Measurements from ENCODE around the gene TNS1. TPM values are rescaled to one million over a fixed set of nuclear protein-coding genes. Genes with fewer than 3 reads are reported as not detected.
A peak's percentile ranks its signal among the peaks of the same experiment; 100 is the strongest.

Gene TNS1
- total RNA-seq, 2 donors from 2014 or later, result 168 to 174 TPM

DNA sequence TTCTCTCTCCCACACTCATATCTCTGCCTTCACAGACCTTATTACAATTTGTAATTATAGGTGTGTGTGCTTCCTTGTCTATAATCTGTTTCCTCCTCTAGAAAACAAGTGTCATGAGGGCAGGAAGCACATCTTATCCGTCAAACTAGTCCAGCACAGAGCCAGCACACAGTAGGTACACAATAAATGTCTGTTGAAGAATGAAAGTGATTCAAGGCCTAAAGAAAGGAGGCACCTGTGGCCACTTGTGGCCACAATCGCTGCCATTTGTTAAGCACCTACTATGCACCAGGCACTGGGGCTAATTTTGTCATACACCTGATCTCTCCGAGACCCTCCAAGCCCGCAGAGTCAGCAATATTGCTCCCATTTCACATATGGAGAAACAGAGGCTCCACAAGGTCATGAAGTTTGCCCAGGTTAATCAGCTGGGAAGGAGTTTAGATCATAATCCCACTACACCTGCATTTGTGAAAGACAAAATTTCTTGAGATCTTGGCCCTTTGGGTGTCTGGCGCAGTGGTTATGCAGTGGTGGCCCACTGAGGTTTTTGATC, 78.4 kb downstream of the TNS1 start:
- Histone ChIP-seq H3K36me3 (replicated peaks in 1 of 2; ENCODE audit: insufficient read depth in 1 of 2, low read depth in 2 of 2) (no peaks in the 10 kb centered on the region), H3K27me3 (no peaks in the 10 kb centered on the region), H3K9me3 (no peaks in the 10 kb centered on the region), H3K4me1 (peaks cover 92% of the 10 kb centered on the region), H3K4me3 (no peak overlapping the region), H3K27ac (peak overlapping the region in 3 of 4 donors; percentile 9 to 84 (median 83))
- DNase-seq (no peak), ATAC-seq (no peak)
- intact Hi-C loops (cut with DNase I), result no loop called here
- TF ChIP-seq, protein P1, sequence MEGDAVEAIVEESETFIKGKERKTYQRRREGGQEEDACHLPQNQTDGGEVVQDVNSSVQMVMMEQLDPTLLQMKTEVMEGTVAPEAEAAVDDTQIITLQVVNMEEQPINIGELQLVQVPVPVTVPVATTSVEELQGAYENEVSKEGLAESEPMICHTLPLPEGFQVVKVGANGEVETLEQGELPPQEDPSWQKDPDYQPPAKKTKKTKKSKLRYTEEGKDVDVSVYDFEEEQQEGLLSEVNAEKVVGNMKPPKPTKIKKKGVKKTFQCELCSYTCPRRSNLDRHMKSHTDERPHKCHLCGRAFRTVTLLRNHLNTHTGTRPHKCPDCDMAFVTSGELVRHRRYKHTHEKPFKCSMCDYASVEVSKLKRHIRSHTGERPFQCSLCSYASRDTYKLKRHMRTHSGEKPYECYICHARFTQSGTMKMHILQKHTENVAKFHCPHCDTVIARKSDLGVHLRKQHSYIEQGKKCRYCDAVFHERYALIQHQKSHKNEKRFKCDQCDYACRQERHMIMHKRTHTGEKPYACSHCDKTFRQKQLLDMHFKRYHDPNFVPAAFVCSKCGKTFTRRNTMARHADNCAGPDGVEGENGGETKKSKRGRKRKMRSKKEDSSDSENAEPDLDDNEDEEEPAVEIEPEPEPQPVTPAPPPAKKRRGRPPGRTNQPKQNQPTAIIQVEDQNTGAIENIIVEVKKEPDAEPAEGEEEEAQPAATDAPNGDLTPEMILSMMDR (IDR thresholded peaks at IDR 0.05), result no peak
- TF ChIP-seq POLR2A (IDR thresholded peaks at IDR 0.05), result no peak
- WGBS, 2 donors, result 76 to 80% methylated on average over 5 of the region's 5 CpGs

DNA sequence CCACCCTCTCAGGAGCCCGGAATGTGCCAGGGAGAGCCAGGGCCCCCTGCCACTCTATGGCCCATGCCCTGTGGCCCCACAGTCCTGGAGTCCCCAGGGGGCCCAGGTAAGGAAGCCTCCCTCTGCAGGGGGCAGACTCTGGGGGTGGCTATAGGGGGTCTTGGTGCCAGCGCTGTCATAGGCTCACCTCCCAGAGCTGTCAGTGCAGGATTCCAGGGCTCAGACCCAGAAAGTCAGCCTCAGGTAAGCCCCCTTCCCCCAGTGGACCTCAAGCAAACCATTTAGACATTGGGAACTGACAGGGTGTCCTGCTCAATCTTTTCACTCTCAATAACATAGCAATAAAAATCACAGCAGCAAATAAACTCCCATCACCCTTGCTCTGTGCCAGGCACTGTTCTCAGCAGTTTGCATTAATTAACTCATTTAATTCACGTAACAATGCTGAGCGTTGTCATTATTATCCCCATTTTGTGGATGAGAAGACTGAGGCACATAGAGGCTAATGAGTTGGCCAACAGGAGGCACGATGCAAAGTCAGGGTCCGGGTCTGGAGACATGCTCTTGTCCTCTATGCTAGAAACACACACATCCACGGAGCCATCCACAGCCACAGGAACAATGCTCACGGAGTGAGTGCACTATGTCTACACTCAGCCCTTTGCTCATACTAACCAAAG, 79.6 kb downstream of the TNS1 start:
- DNase-seq (no peak), ATAC-seq (peak; percentile 13)
- Histone ChIP-seq H3K27me3 (no peaks in the 10 kb centered on the region), H3K4me3 (no peak overlapping the region), H3K9me3 (no peaks in the 10 kb centered on the region), H3K36me3 (replicated peaks in 1 of 2; ENCODE audit: insufficient read depth in 1 of 2, low read depth in 2 of 2) (peaks cover 0 to 3% of the 10 kb centered on the region in 2 donors), H3K4me1 (peaks cover 91% of the 10 kb centered on the region), H3K27ac (peak overlapping the region; percentile 18 to 88 (median 84))
- no peak for TF ChIP-seq POLR2A (IDR thresholded peaks at IDR 0.05)
- TF ChIP-seq, protein P1 (IDR thresholded peaks at IDR 0.05), result no peak
- intact Hi-C loops (cut with DNase I), result no loop called here
- 72 to 80% methylated on average over 7 to 8 of the region's 8 CpGs for WGBS, 2 donors

- intact Hi-C loops (cut with DNase I), result no loop called here
- Histone ChIP-seq H3K27me3 (no peaks in the 10 kb centered on the region), H3K4me1 (peaks cover 91% of the 10 kb centered on the region), H3K4me3 (no peak overlapping the region), H3K36me3 (replicated peaks in 1 of 2; ENCODE audit: insufficient read depth in 1 of 2, low read depth in 2 of 2) (peaks cover 0 to 3% of the 10 kb centered on the region in 2 donors), H3K9me3 (no peaks in the 10 kb centered on the region), H3K27ac (peak overlapping the region; percentile 63 to 88 (median 84))
- TF ChIP-seq POLR2A (IDR thresholded peaks at IDR 0.05), result no peak
- TF ChIP-seq, protein P1 (IDR thresholded peaks at IDR 0.05), result peak in 2 of 7 experiments; percentile 12 to 30
- DNase-seq (peak in 2 of 4 donors; percentile 57 to 58), ATAC-seq (peak; percentile 34)
- 28 to 37% methylated on average over 14 to 19 of the region's 19 CpGs for WGBS, 2 donors
Observed at GRCh38 chr2:217922101-217923006, 80.4 kb downstream of the TNS1 start.

DNA sequence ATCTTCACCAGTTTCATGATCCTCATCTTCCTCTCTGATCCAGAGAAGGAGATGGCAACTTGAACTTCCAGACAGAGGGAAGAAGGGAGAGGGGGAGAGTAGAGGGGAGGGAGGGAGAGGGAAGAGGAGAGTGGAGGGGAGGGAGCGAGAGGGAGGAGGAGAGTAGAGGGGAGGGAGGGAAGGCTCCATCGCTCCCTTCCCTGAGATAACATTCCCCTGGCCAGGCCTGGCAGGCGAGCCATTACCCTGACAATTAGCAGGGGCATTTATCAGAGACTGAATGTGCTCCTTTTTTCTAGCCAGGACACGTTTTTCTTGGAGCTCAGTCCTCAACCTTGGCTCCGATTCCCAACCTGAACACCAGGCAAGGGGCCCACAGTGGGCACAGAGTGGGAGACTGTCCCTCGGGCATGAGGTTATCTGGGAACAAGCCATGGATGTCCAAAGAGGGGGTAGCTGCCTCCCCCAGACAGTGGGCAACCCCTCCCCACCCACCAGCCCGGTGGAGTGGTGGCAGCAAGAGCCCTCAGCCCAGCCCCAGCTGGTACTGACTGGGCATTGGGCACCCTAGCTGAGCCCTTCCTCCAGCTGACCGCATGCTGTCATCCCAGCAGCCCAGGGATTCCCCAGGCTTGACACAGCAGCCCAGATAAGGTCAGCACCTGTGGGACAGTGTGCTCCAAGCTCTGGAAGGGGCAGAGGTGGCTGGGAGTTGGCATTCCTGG, 81.8 kb downstream of the TNS1 start:
- intact Hi-C loops (cut with DNase I), result no loop called here
- peak; percentile 69 for ATAC-seq
- Histone ChIP-seq H3K9me3 (no peaks in the 10 kb centered on the region), H3K4me3 (no peak overlapping the region), H3K4me1 (peaks cover 94% of the 10 kb centered on the region), H3K36me3 (replicated peaks in 1 of 2; ENCODE audit: insufficient read depth in 1 of 2, low read depth in 2 of 2) (peaks cover 0 to 3% of the 10 kb centered on the region in 2 donors), H3K27me3 (no peaks in the 10 kb centered on the region), H3K27ac (peak overlapping the region; percentile 63 to 88 (median 84))
- peak; percentile 45 to 65 (median 60) for DNase-seq
- WGBS, 2 donors, result 27 to 43% methylated on average over 6 to 8 of the region's 8 CpGs
- TF ChIP-seq, protein P1 (IDR thresholded peaks at IDR 0.05), result no peak
- TF ChIP-seq POLR2A (IDR thresholded peaks at IDR 0.05), result peak in 2 of 3 donors; percentile 21 to 25
